Stomach (tissue), 4 donors: Measurements from ENCODE around the gene CNOT6L.

Experiments
- POLR2A ChIP-seq, 4 donors: fragments of 450-650 bp; IDR thresholded peaks; one replicate each; pipeline ENCODE4 v1.6.1; 2016; ENCODE audit warnings: antibody characterized with exemption in 4 of 4, control low read depth in 2 of 4, mild to moderate bottlenecking in 1 of 4, moderate library complexity in 1 of 4
- POLR2AphosphoS5 ChIP-seq, 3 donors: sonication (generic); formaldehyde crosslinking; IDR thresholded peaks; one replicate each; pipeline ENCODE4 v1.6.1; 2016; ENCODE audit warnings: antibody characterized with exemption in 3 of 3
- TF ChIP-seq, protein P1 (sequence below), 7 experiments: fragments of 450-650 bp in 4 of 7; fragments of 200-600 bp in 3 of 7; sonication (generic) in 3 of 7; IDR thresholded peaks; one replicate each; pipeline ENCODE4 v1.5.1; 2016 to 2019; ENCODE audit warnings: antibody characterized with exemption in 7 of 7, control low read depth in 2 of 7, mild to moderate bottlenecking in 1 of 7

DNA sequence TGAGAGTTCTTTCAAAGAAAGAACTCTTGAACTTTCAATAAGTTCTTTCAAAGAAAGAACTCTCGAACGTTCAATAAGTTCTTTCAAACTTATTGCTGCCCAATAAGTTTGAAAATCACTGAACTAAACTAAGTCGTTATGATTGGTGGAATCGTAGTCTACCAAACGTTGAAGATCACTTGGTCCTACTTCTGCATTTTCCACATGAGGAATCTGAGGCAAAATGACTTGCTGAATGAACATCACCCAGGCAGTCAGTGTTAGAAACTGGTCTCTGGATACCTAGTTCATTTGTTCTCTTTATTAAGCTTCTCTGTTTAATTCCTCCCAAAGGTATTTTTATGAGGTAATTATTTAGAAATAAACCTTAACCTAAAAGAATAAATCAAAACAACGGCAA lies 7.1 kb upstream of the CNOT6L start:
- no peak for TF ChIP-seq POLR2A (IDR thresholded peaks at IDR 0.05)
- TF ChIP-seq, protein P1, sequence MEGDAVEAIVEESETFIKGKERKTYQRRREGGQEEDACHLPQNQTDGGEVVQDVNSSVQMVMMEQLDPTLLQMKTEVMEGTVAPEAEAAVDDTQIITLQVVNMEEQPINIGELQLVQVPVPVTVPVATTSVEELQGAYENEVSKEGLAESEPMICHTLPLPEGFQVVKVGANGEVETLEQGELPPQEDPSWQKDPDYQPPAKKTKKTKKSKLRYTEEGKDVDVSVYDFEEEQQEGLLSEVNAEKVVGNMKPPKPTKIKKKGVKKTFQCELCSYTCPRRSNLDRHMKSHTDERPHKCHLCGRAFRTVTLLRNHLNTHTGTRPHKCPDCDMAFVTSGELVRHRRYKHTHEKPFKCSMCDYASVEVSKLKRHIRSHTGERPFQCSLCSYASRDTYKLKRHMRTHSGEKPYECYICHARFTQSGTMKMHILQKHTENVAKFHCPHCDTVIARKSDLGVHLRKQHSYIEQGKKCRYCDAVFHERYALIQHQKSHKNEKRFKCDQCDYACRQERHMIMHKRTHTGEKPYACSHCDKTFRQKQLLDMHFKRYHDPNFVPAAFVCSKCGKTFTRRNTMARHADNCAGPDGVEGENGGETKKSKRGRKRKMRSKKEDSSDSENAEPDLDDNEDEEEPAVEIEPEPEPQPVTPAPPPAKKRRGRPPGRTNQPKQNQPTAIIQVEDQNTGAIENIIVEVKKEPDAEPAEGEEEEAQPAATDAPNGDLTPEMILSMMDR (IDR thresholded peaks at IDR 0.05) = no peak
- no peak for TF ChIP-seq POLR2AphosphoS5 (IDR thresholded peaks at IDR 0.05)
